AG04449 (cell line): Measurements from ENCODE around the gene ZNF503.

Experiments used
- CTCF ChIA-PET: fragments of 350-600 bp; formaldehyde crosslinking; extraction: SDS; loops from one replicate; lab custom pipeline; 2021; ENCODE audit warnings: antibody characterized with exemption; lab: Yijun Ruan, JAX
- POLR2A ChIA-PET: fragments of 400-600, 350-600 bp; formaldehyde crosslinking; extraction: SDS; loops from one replicate; lab custom pipeline; 2020; ENCODE audit warnings: antibody characterized with exemption, inconsistent platforms; lab: Yijun Ruan, JAX
- DNase-seq: peaks from one replicate; pipeline ENCODE4 v3.0.0-alpha.2; 2010; ENCODE audit warnings: low read depth, low spot score
- H3K4me3 ChIP-seq: 2 replicates; pipeline ENCODE4 v1.5.1; 2011; ENCODE audit warnings: low read depth, mild to moderate bottlenecking, control low read depth, low read length
- CTCF ChIP-seq: IDR thresholded peaks from one replicate; pipeline ENCODE4 v1.5.1; 2011; ENCODE audit warnings: mild to moderate bottlenecking, moderate library complexity, low read length, control low read depth, inconsistent platforms; ENCODE audit not compliant: insufficient read depth; ENCODE audit errors: missing control alignments

Gene ZNF503

GRCh38 chr10:75439811-75440210 lies 38.2 kb upstream of the ZNF503 start:
- no peak for TF ChIP-seq CTCF
- ChIA-PET CTCF (no interaction called here), POLR2A (no interaction called here)
- H3K4me3 ChIP-seq: no peak overlapping the region
- no peak for DNase-seq

- H3K4me3 ChIP-seq: no peak overlapping the region
- DNase-seq: no peak
- CTCF ChIA-PET: no interaction called here
- POLR2A ChIA-PET: no interaction called here
- no peak for TF ChIP-seq CTCF
Measured at GRCh38 chr10:75438275-75438674, 36.7 kb upstream of the ZNF503 start.

- POLR2A ChIA-PET: no interaction called here
- CTCF ChIA-PET: no interaction called here
- no peak overlapping the region for H3K4me3 ChIP-seq
- no peak for DNase-seq
- TF ChIP-seq CTCF: no peak
Measured at GRCh38 chr10:75437693-75438092, 36.1 kb upstream of the ZNF503 start.

- DNase-seq: no peak
- no peak for TF ChIP-seq CTCF
- ChIA-PET POLR2A (no interaction called here), CTCF (no interaction called here)
- H3K4me3 ChIP-seq: no peak overlapping the region
Measured at GRCh38 chr10:75436896-75437295, 35.3 kb upstream of the ZNF503 start.

- POLR2A ChIA-PET: no interaction called here
- H3K4me3 ChIP-seq: no peak overlapping the region
- DNase-seq: no peak
- CTCF ChIA-PET: no interaction called here
- no peak for TF ChIP-seq CTCF
Measured at GRCh38 chr10:75435291-75435690, 33.7 kb upstream of the ZNF503 start.

GRCh38 chr10:75434291-75434690 lies 32.7 kb upstream of the ZNF503 start:
- ChIA-PET POLR2A (no interaction called here), CTCF (interaction anchor here (1.0 kb wide), 1 partner anchor 12 kb away, joined by 4 read pairs; no protein-coding TSS in a partner anchor)
- H3K4me3 ChIP-seq: no peak overlapping the region
- DNase-seq: no peak
- TF ChIP-seq CTCF: no peak
